B cell (primary cell): ENCODE measurements around the gene CIAPIN1. TPM values are rescaled to one million over a fixed set of nuclear protein-coding genes. Genes with fewer than 3 reads are reported as not detected.

ENCODE experiments used
- ATAC-seq: fragments of 200-7000 bp; cut with Tn5 transposase; one replicate; pipeline ENCODE4 v1.10.0; 2021; ENCODE audit warnings: low read depth, mild to moderate bottlenecking, moderate number of reproducible peaks, moderate library complexity
- CTCF ChIA-PET: fragments of 350-600 bp; sonication (Branson Sonifier 250); formaldehyde crosslinking; loops from one replicate; lab custom pipeline; 2021; ENCODE audit warnings: antibody characterized with exemption, inconsistent platforms; lab: Charles Lee
- POLR2A ChIA-PET: fragments of 350-600 bp; sonication (Branson Sonifier 250); formaldehyde crosslinking; loops from one replicate; lab custom pipeline; 2021; ENCODE audit warnings: antibody characterized with exemption; lab: Charles Lee
- DNase-seq: peaks from one replicate; pipeline ENCODE4 v3.0.0; 2013
- H2AFZ ChIP-seq: 2 replicates; pipeline ENCODE4 v1.6.1; 2012; ENCODE audit warnings: mild to moderate bottlenecking, low read depth, low read length; ENCODE audit not compliant: insufficient read depth, poor library complexity, severe bottlenecking
- H3K27ac ChIP-seq, 2 donors: 1 replicate in 1 of 2; 2 replicates in 1 of 2; pipeline ENCODE4 v1.5.1; 2012 to 2013; ENCODE audit warnings: low read length in 2 of 2, mild to moderate bottlenecking in 2 of 2, moderate library complexity in 1 of 2
- H3K27me3 ChIP-seq, 4 experiments: fragments of 200-600 bp in 1 of 4; sonication (generic) in 1 of 4; replicated peaks in 1 of 4; 1 replicate in 2 of 4; 2 replicates in 2 of 4; pipeline versions ENCODE4 v1.6.1 to v1.7.0; 2013 to 2016; ENCODE audit warnings: low read length in 3 of 4, mild to moderate bottlenecking in 2 of 4, mixed read lengths in 1 of 4, moderate library complexity in 1 of 4; ENCODE audit not compliant: insufficient read depth in 4 of 4, control insufficient read depth in 3 of 4; ENCODE audit errors: control extremely low read depth in 1 of 4
- H3K36me3 ChIP-seq, 2 experiments: replicated peaks in 1 of 2; 1 replicate in 1 of 2; 2 replicates in 1 of 2; pipeline versions ENCODE4 v1.6.1 to v1.7.1; 2013; ENCODE audit warnings: low read length in 1 of 2; ENCODE audit not compliant: insufficient read depth in 2 of 2, control insufficient read depth in 1 of 2; ENCODE audit errors: control extremely low read depth in 1 of 2, extremely low read depth in 1 of 2
- H3K4me1 ChIP-seq, 2 donors: fragments of 200-600 bp in 1 of 2; sonication (generic) in 1 of 2; 1 replicate in 1 of 2; 2 replicates in 1 of 2; pipeline versions ENCODE4 v1.5.1 to v1.6.1; 2013 to 2017; ENCODE audit warnings: low read length in 2 of 2; ENCODE audit not compliant: control insufficient read depth in 2 of 2, insufficient read depth in 2 of 2
- H3K4me2 ChIP-seq: replicated peaks from 2 replicates; pipeline ENCODE3; 2012; ENCODE audit warnings: mild to moderate bottlenecking, low read depth, low read length; ENCODE audit not compliant: poor library complexity, severe bottlenecking
- H3K4me3 ChIP-seq, 5 experiments: fragments of 200-600 bp in 1 of 5; sonication (generic) in 1 of 5; 1 replicate in 3 of 5; 2 replicates in 2 of 5; pipeline versions ENCODE4 v1.5.1 to v1.7.0; 2011 to 2016; ENCODE audit warnings: low read length in 4 of 5, mild to moderate bottlenecking in 4 of 5, low read depth in 2 of 5, control low read depth in 1 of 5, moderate library complexity in 1 of 5; ENCODE audit not compliant: insufficient read depth in 1 of 5; ENCODE audit errors: control extremely low read depth in 1 of 5, extremely low read depth in 1 of 5
- H3K79me2 ChIP-seq: fragments of 200-600 bp; sonication (generic); one replicate; pipeline ENCODE4 v1.6.0; 2016; ENCODE audit warnings: low read length; ENCODE audit not compliant: control insufficient read depth, insufficient read depth
- H3K9ac ChIP-seq: fragments of 200-600 bp; sonication (generic); 2 replicates; pipeline ENCODE4 v1.6.1; 2017; ENCODE audit warnings: mild to moderate bottlenecking, low read length, moderate library complexity
- H3K9me3 ChIP-seq, 3 donors: one replicate each; pipeline versions ENCODE4 v1.6.1 to v1.7.1; 2013; ENCODE audit warnings: low read length in 2 of 3; ENCODE audit not compliant: control insufficient read depth in 2 of 3, insufficient read depth in 1 of 3; ENCODE audit errors: control extremely low read depth in 1 of 3
- H4K20me1 ChIP-seq: 2 replicates; pipeline ENCODE4 v1.6.0; 2012; ENCODE audit warnings: mild to moderate bottlenecking, low read length; ENCODE audit not compliant: insufficient read depth, control insufficient read depth, poor library complexity, severe bottlenecking
- H3K27ac Mint-ChIP-seq: one replicate; pipeline ENCODE4 v1.8.0; 2021; ENCODE audit warnings: mixed read lengths
- H3K27me3 Mint-ChIP-seq: one replicate; pipeline ENCODE4 v1.8.0; 2021; ENCODE audit warnings: mixed read lengths
- H3K4me1 Mint-ChIP-seq: one replicate; pipeline ENCODE4 v1.8.0; 2021; ENCODE audit warnings: mixed read lengths
- H3K4me3 Mint-ChIP-seq: one replicate; pipeline ENCODE4 v1.8.0; 2021; ENCODE audit warnings: mixed read lengths
- H3K9me3 Mint-ChIP-seq: one replicate; pipeline ENCODE4 v1.8.0; 2022; ENCODE audit warnings: mixed read lengths; ENCODE audit not compliant: insufficient read depth
- CTCF ChIP-seq: fragments of 200-600 bp; IDR thresholded peaks from one replicate; pipeline ENCODE4 v1.8.0; 2022; ENCODE audit warnings: antibody characterized with exemption, mild to moderate bottlenecking
- EZH2 ChIP-seq: IDR thresholded peaks from 2 replicates; pipeline ENCODE4 v1.6.1; 2012; ENCODE audit warnings: borderline replicate concordance, low read depth, mild to moderate bottlenecking, moderate library complexity, low read length; ENCODE audit not compliant: insufficient read depth, poor library complexity, severe bottlenecking
- WGBS: methylation state at CpG from one replicate; pipeline ENCODE4 v1.1.5; 2013; ENCODE audit warnings: missing lambda C conversion rate; ENCODE audit not compliant: insufficient coverage; 5-methylcytosine and 5-hydroxymethylcytosine counted together
- intact Hi-C: fragments of 100-400 bp; cut with micrococcal nuclease; formaldehyde crosslinking; loops from one replicate; pipeline ENCODE4 v1.10.0; 2022
- polyA plus RNA-seq: library from polyadenylated mRNA; depleted of rRNA; stranded (reverse); fragments of >200 nt; gene quantifications from 2 replicates; pipeline ENCODE4 v1.2.3, GENCODE V29; 2012
- total RNA-seq, 2 donors: library from RNA; stranded (reverse); fragments of 120-200 nt in 1 of 2; gene quantifications; 1 replicate in 1 of 2; 2 replicates in 1 of 2; pipeline versions ENCODE4 v1.2.3 to v1.2.4, GENCODE V29; 2013 to 2022

The CIAPIN1 gene
- total and polyA plus RNA-seq, 2 donors (not counting 1 experiment from before 2014, with no cell fraction given) = 22.0 to 45.7 TPM

DNA sequence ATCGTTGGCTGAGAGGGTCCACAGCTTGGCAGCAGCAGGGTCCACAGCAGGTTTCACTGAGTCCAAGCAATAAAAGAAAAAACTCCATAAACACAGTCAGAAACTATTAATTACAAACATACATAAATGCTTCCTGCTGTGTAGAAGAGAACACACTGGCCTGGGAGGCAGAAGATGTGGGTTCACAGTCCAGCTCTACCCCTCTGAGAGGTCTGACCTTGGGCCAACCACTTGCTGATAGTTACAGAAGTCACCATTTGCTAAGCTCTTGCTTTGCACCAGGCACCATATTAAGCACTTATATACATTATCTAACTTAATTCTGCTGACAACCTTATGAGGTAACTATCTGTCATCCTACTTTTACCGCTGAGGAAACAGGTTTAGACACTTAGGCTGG, 14.7 kb downstream of the CIAPIN1 start:
- CTCF ChIA-PET = interaction anchor here (2.8 kb wide), 1 partner anchor 15 kb away, joined by 10 read pairs; no protein-coding TSS in a partner anchor
- H3K9me3 Mint-ChIP-seq = no peaks in the 10 kb centered on the region
- no peak overlapping the region for H3K27ac ChIP-seq
- no peaks in the 10 kb centered on the region for H3K9me3 ChIP-seq
- POLR2A ChIA-PET = no interaction called here
- no peak overlapping the region for H2AFZ ChIP-seq
- 100% methylated on average over 1 of the region's 2 CpGs for WGBS
- no peaks in the 10 kb centered on the region for H3K4me1 ChIP-seq
- no peak for ATAC-seq
- H3K9ac ChIP-seq = no peak overlapping the region
- H4K20me1 ChIP-seq = no peaks in the 10 kb centered on the region
- H3K36me3 ChIP-seq = peaks cover 1 to 83% of the 10 kb centered on the region in 2 experiments
- H3K4me3 ChIP-seq = no peak overlapping the region
- intact Hi-C loops = no loop called here
- no peak overlapping the region for H3K4me2 ChIP-seq
- TF ChIP-seq EZH2 (no peak), CTCF (no peak)
- no peaks in the 10 kb centered on the region for H3K27me3 Mint-ChIP-seq
- H3K4me3 Mint-ChIP-seq = no peak overlapping the region
- H3K27me3 ChIP-seq = no peaks in the 10 kb centered on the region
- DNase-seq = no peak
- H3K27ac Mint-ChIP-seq = no peak overlapping the region
- H3K4me1 Mint-ChIP-seq = no peaks in the 10 kb centered on the region
- H3K79me2 ChIP-seq = no peaks in the 10 kb centered on the region

DNA sequence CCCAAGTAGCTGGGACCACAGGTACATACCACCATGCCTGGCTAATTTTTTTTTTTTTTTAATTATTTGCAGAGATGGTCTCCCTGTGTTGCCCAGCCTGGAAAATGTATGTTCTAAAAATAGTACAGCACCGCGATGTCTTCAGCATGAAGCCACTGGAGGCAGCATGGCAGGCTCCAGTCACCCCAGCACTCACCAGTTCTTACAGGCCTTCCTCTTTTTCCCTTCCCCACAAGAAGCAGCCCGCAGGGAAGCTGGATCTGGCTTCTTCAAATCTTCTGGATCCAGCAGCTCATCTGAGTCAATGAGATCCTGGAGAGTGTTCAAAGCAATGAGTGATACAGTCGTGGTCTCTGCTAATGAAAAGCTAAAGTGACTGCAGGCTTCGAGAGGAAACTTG, 16.2 kb downstream of the CIAPIN1 start:
- no peak overlapping the region for H3K27ac Mint-ChIP-seq
- no peaks in the 10 kb centered on the region for H4K20me1 ChIP-seq
- POLR2A ChIA-PET = interaction anchor here (0.7 kb wide), 1 partner anchor 41 kb away, joined by 4 read pairs; no protein-coding TSS in a partner anchor

More for the DNA sequence above, 16.2 kb downstream of the CIAPIN1 start:
- no peak overlapping the region for H3K4me3 ChIP-seq
- no peaks in the 10 kb centered on the region for H3K79me2 ChIP-seq
- ATAC-seq = no peak
- no peaks in the 10 kb centered on the region for H3K9me3 ChIP-seq
- H3K27me3 ChIP-seq = no peaks in the 10 kb centered on the region
- CTCF ChIA-PET = interaction anchor here (1.5 to 2.8 kb wide), 2 partner anchors 13 to 14 kb away, joined by 8 to 10 read pairs; no protein-coding TSS in a partner anchor
- peaks cover 1 to 74% of the 10 kb centered on the region in 2 experiments for H3K36me3 ChIP-seq
- no peak overlapping the region for H3K27ac ChIP-seq
- H2AFZ ChIP-seq = no peak overlapping the region
- Mint-ChIP-seq H3K4me1 (no peaks in the 10 kb centered on the region), H3K4me3 (no peak overlapping the region), H3K27me3 (no peaks in the 10 kb centered on the region), H3K9me3 (no peaks in the 10 kb centered on the region)
- DNase-seq = no peak
- no peaks in the 10 kb centered on the region for H3K4me1 ChIP-seq
- no peak overlapping the region for H3K4me2 ChIP-seq
- intact Hi-C loops = no loop called here
- H3K9ac ChIP-seq = no peak overlapping the region
- whole genome bisulfite sequencing = 94% methylated on average over 2 of the region's 5 CpGs
- TF ChIP-seq CTCF (no peak), EZH2 (no peak)
